GM13976 (cell line): ENCODE measurements around the gene RPL31.

Experiments used
- DNase-seq: peaks from one replicate; pipeline ENCODE4 v3.0.0; 2012; ENCODE audit warnings: low spot score
- CTCF ChIP-seq: IDR thresholded peaks from 2 replicates; pipeline ENCODE4 v1.5.1; 2012; ENCODE audit warnings: borderline replicate concordance, mild to moderate bottlenecking; ENCODE audit not compliant: insufficient read depth; ENCODE audit errors: extremely low read depth, missing control alignments, control extremely low read depth
- in situ Hi-C: fragments of 300-500 bp; cut with MboI; formaldehyde crosslinking; loops from one replicate; pipeline ENCODE4 v1.12.0; 2022; ENCODE audit warnings: low sequenced_read_pairs, mixed read lengths, inconsistent platforms; ENCODE audit not compliant: unreplicated experiment

Gene RPL31

GRCh38 chr2:101017371-101017770 lies 15.3 kb downstream of the RPL31 start:
- no peak for DNase-seq
- no peak for TF ChIP-seq CTCF
- in situ Hi-C loops = no loop called here

GRCh38 chr2:101018934-101019333 lies 16.8 kb downstream of the RPL31 start:
- DNase-seq = no peak
- in situ Hi-C loops = no loop called here
- TF ChIP-seq CTCF = no peak

GRCh38 chr2:101022221-101022620 lies 20.1 kb downstream of the RPL31 start:
- no peak for TF ChIP-seq CTCF
- no peak for DNase-seq
- in situ Hi-C loops = loop anchor here (10.0 kb wide), 1 partner anchor 133 kb away; the partner anchor contains the start of gene TBC1D8

- no peak for TF ChIP-seq CTCF
- in situ Hi-C loops = loop anchor here (10.0 kb wide), 1 partner anchor 131 kb away; the partner anchor contains the start of gene TBC1D8
- no peak for DNase-seq
Observed at GRCh38 chr2:101023327-101024107, 21.4 kb downstream of the RPL31 start.

GRCh38 chr2:101025561-101025960 lies 23.5 kb downstream of the RPL31 start:
- DNase-seq = no peak
- in situ Hi-C loops = loop anchor here (10.0 kb wide), 1 partner anchor 129 kb away; the partner anchor contains the start of gene TBC1D8
- no peak for TF ChIP-seq CTCF

- no peak for TF ChIP-seq CTCF
- in situ Hi-C loops = loop anchor here (10.0 kb wide), 1 partner anchor 129 kb away; the partner anchor contains the start of gene TBC1D8
- no peak for DNase-seq
Observed at GRCh38 chr2:101026253-101026701, 24.2 kb downstream of the RPL31 start.
